GM12891 (cell line): Measurements from ENCODE around the gene VEZT.

Experiments
- PAX5 ChIP-seq: IDR thresholded peaks from 2 replicates; pipeline ENCODE4 v1.6.1; 2011; ENCODE audit warnings: low read length, moderate library complexity, mild to moderate bottlenecking; ENCODE audit not compliant: insufficient read depth, severe bottlenecking
- POLR2A ChIP-seq: IDR thresholded peaks from 2 replicates; pipeline ENCODE4 v1.6.1; 2011; ENCODE audit warnings: low read depth, low read length, control low read depth
- POLR2AphosphoS5 ChIP-seq: IDR thresholded peaks from 2 replicates; pipeline ENCODE4 v1.6.1; 2011; ENCODE audit warnings: low read depth, low read length, control low read depth
- POU2F2 ChIP-seq: IDR thresholded peaks from 2 replicates; pipeline ENCODE4 v1.6.1; 2011; ENCODE audit warnings: low read depth, mild to moderate bottlenecking, control low read depth, low read length, moderate library complexity
- SPI1 ChIP-seq: IDR thresholded peaks from 2 replicates; pipeline ENCODE4 v1.6.1; 2011; ENCODE audit warnings: low read depth, low read length, control low read depth
- TAF1 ChIP-seq: IDR thresholded peaks from 2 replicates; pipeline ENCODE4 v1.6.1; 2011; ENCODE audit warnings: low read depth, low read length, control low read depth

DNA sequence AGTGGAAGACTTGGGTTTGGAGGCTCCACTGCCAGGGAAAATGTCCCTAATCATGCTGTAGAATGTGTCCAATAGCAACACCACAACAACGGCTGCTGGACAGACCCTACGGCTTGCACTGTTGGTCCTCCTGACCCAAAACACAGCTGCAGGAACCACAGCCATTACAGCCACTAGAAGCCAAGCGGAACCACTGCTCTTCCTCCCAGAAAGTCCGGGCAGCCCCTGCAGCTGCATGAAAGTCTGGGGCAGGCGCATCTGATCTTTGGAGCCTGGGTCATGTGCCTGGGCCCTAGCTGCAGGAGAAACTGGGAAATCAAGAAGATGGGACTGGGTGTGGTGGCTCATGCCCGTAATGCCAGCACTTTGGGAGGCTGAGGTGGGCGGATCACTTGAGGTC is 131.7 kb downstream of the VEZT start:
- no peak for TF ChIP-seq POLR2AphosphoS5
- TF ChIP-seq POLR2A, result no peak
- TF ChIP-seq SPI1, result 0 out of 2 replicates have a peak, but pooled peaks have one; percentile 4
- no peak for TF ChIP-seq TAF1
- TF ChIP-seq POU2F2, result no peak
- no peak for TF ChIP-seq PAX5
